HL-60 (cell line): Measurements from ENCODE around the gene C15orf61.

Source experiments
- CTCF ChIP-seq: IDR thresholded peaks from one replicate; pipeline ENCODE4 v1.5.1; 2011; ENCODE audit warnings: low read length, control low read depth, inconsistent platforms; ENCODE audit not compliant: insufficient read depth
- GABPA ChIP-seq: IDR thresholded peaks from 2 replicates; pipeline ENCODE4 v1.6.1; 2012; ENCODE audit warnings: low read depth
- POLR2AphosphoS5 ChIP-seq: IDR thresholded peaks from 2 replicates; pipeline ENCODE4 v1.6.1; 2012; ENCODE audit warnings: low read depth

- TF ChIP-seq CTCF, result no peak
- TF ChIP-seq POLR2AphosphoS5, result no peak
- no peak for TF ChIP-seq GABPA
Measured at GRCh38 chr15:67474405-67475110, 46.4 kb upstream of the C15orf61 start.
